HG02840 (cell line): ENCODE results near the gene TBC1D22A.

Source experiments
- ATAC-seq: cut with Tn5 transposase; IDR thresholded peaks from one replicate; pipeline ENCODE4 v1.9.1; 2021; ENCODE audit warnings: mild to moderate bottlenecking, moderate library complexity, moderate number of reproducible peaks; ENCODE audit not compliant: unreplicated experiment, low FRiP score

Gene TBC1D22A

GRCh38 chr22:46737105-46737975 lies 25.1 kb upstream of the TBC1D22A start:
- no peak for ATAC-seq

GRCh38 chr22:46737976-46738646 lies 24.3 kb upstream of the TBC1D22A start, which contains the start of gene CERK:
CERK (minus strand) TSS chr22:46738252; CDS start chr22:46738148, 104 bp downstream.
- no peak for ATAC-seq

- no peak for ATAC-seq
These were observed 23.8 kb upstream of the TBC1D22A start for GRCh38 chr22:46738647-46739093.

GRCh38 chr22:46739094-46739870 lies 23.2 kb upstream of the TBC1D22A start:
- no peak for ATAC-seq

- no peak for ATAC-seq
These were observed 21.3 kb upstream of the TBC1D22A start for GRCh38 chr22:46740910-46741780.

GRCh38 chr22:46741974-46742519 lies 20.4 kb upstream of the TBC1D22A start:
- no peak for ATAC-seq

- ATAC-seq, result no peak
These were observed 19.8 kb upstream of the TBC1D22A start for GRCh38 chr22:46742576-46743221.

GRCh38 chr22:46744581-46744980 lies 17.9 kb upstream of the TBC1D22A start:
- no peak for ATAC-seq

GRCh38 chr22:46746192-46746591 lies 16.3 kb upstream of the TBC1D22A start:
- no peak for ATAC-seq

- no peak for ATAC-seq
These were observed 15.8 kb upstream of the TBC1D22A start for GRCh38 chr22:46746620-46747019.

- ATAC-seq, result no peak
These were observed 14.8 kb upstream of the TBC1D22A start for GRCh38 chr22:46747646-46748045.

GRCh38 chr22:46748206-46748907 lies 14.1 kb upstream of the TBC1D22A start:
- ATAC-seq, result no peak

GRCh38 chr22:46748908-46749675 lies 13.4 kb upstream of the TBC1D22A start:
- no peak for ATAC-seq

- ATAC-seq, result no peak
These were observed 12.5 kb upstream of the TBC1D22A start for GRCh38 chr22:46749682-46750529.

- no peak for ATAC-seq
These were observed 12.0 kb upstream of the TBC1D22A start for GRCh38 chr22:46750530-46750800.

- ATAC-seq, result no peak
These were observed 11.5 kb upstream of the TBC1D22A start for GRCh38 chr22:46750863-46751443.
